Neural cell (in vitro differentiated cells): ENCODE data around the gene RABIF.

Source experiments
- EP300 ChIP-seq: fragments of 450-650 bp; conservative IDR thresholded peaks from 2 replicates; pipeline ENCODE4 v1.6.1; 2014; ENCODE audit warnings: antibody characterized with exemption, mild to moderate bottlenecking, moderate library complexity; ENCODE audit not compliant: poor library complexity, severe bottlenecking
- EZH2 ChIP-seq: fragments of 200-600, 300-800 bp; shearing (Covaris generic), sonication (generic); IDR thresholded peaks from 2 replicates; pipeline ENCODE4 v1.6.1; 2014; ENCODE audit warnings: antibody characterized with exemption, low read length, borderline replicate concordance, mild to moderate bottlenecking; ENCODE audit not compliant: insufficient read depth, poor library complexity, severe bottlenecking
- MXI1 ChIP-seq: fragments of 450-650 bp; conservative IDR thresholded peaks from 2 replicates; pipeline ENCODE4 v1.6.1; 2014; ENCODE audit warnings: antibody characterized with exemption, mild to moderate bottlenecking; ENCODE audit not compliant: poor library complexity, severe bottlenecking
- POLR2AphosphoS5 ChIP-seq: IDR thresholded peaks from 2 replicates; pipeline ENCODE4 v1.6.1; 2012
- RAD21 ChIP-seq: fragments of 450-650 bp; conservative IDR thresholded peaks from 2 replicates; pipeline ENCODE4 v1.6.1; 2014; ENCODE audit warnings: antibody characterized with exemption, mild to moderate bottlenecking, moderate library complexity
- SMC3 ChIP-seq: fragments of 450-650 bp; conservative IDR thresholded peaks from 2 replicates; pipeline ENCODE4 v1.6.1; 2014; ENCODE audit warnings: antibody characterized with exemption, mild to moderate bottlenecking, moderate library complexity; ENCODE audit not compliant: poor library complexity
- TF ChIP-seq, protein P1 (sequence below): fragments of 450-650 bp; IDR thresholded peaks from 2 replicates; pipeline ENCODE4 v1.5.1; 2014; ENCODE audit warnings: antibody characterized with exemption, mild to moderate bottlenecking, moderate library complexity; ENCODE audit not compliant: poor library complexity, severe bottlenecking
- TF ChIP-seq, protein P2 (sequence below): IDR thresholded peaks from 2 replicates; pipeline ENCODE4 v1.6.1; 2012; ENCODE audit warnings: borderline replicate concordance

DNA sequence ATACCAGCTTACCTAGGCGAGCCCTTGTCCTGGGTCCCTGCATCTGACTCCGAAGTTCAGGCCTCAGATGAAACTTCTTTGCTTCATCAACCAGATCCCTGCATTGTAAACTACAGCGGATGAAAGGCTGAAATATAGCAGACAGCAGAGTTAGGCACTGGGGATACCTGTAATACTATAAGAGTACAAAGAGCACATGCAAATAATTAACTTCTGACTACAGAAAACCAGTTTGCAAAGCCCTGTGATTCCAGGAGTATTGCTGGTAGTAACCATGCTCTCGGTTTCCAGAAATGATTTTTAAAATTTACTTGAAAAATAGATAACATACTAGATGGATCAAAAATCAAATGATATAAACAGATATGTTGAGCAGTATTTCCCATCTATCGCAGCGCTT, 20.0 kb upstream of the RABIF start:
- TF ChIP-seq EP300 = no peak
- TF ChIP-seq, protein P1, sequence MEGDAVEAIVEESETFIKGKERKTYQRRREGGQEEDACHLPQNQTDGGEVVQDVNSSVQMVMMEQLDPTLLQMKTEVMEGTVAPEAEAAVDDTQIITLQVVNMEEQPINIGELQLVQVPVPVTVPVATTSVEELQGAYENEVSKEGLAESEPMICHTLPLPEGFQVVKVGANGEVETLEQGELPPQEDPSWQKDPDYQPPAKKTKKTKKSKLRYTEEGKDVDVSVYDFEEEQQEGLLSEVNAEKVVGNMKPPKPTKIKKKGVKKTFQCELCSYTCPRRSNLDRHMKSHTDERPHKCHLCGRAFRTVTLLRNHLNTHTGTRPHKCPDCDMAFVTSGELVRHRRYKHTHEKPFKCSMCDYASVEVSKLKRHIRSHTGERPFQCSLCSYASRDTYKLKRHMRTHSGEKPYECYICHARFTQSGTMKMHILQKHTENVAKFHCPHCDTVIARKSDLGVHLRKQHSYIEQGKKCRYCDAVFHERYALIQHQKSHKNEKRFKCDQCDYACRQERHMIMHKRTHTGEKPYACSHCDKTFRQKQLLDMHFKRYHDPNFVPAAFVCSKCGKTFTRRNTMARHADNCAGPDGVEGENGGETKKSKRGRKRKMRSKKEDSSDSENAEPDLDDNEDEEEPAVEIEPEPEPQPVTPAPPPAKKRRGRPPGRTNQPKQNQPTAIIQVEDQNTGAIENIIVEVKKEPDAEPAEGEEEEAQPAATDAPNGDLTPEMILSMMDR = no peak
- TF ChIP-seq MXI1 = no peak
- TF ChIP-seq SMC3 = no peak
- TF ChIP-seq, protein P2, sequence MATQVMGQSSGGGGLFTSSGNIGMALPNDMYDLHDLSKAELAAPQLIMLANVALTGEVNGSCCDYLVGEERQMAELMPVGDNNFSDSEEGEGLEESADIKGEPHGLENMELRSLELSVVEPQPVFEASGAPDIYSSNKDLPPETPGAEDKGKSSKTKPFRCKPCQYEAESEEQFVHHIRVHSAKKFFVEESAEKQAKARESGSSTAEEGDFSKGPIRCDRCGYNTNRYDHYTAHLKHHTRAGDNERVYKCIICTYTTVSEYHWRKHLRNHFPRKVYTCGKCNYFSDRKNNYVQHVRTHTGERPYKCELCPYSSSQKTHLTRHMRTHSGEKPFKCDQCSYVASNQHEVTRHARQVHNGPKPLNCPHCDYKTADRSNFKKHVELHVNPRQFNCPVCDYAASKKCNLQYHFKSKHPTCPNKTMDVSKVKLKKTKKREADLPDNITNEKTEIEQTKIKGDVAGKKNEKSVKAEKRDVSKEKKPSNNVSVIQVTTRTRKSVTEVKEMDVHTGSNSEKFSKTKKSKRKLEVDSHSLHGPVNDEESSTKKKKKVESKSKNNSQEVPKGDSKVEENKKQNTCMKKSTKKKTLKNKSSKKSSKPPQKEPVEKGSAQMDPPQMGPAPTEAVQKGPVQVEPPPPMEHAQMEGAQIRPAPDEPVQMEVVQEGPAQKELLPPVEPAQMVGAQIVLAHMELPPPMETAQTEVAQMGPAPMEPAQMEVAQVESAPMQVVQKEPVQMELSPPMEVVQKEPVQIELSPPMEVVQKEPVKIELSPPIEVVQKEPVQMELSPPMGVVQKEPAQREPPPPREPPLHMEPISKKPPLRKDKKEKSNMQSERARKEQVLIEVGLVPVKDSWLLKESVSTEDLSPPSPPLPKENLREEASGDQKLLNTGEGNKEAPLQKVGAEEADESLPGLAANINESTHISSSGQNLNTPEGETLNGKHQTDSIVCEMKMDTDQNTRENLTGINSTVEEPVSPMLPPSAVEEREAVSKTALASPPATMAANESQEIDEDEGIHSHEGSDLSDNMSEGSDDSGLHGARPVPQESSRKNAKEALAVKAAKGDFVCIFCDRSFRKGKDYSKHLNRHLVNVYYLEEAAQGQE = no peak
- TF ChIP-seq EZH2 = no peak
- TF ChIP-seq POLR2AphosphoS5 = no peak
- TF ChIP-seq RAD21 = no peak
